Measurements from ENCODE around the gene KRTAP1-3. TPM values are rescaled to one million over a fixed set of nuclear protein-coding genes. Genes with fewer than 3 reads are reported as not detected.
A peak's percentile ranks its signal among the peaks of the same experiment; 100 is the strongest.
"Not testable (repeated sequence)": the region's sequence is repeated elsewhere in the genome, so short reads cannot be mapped to it uniquely, and the experiment has no call there.

KRTAP1-3 gene
- polyA plus RNA-seq, 1 donor (not counting 4 experiments of a cell fraction or from before 2014, with no cell fraction given) = not detected

GRCh38 chr17:41058741-41059140 lies 24.1 kb upstream of the KRTAP1-3 start:
- no peak for DNase-seq (ENCODE audit: low read depth, low spot score)
- no peak overlapping the region for H3K4me2 ChIP-seq (ENCODE audit: control insufficient read depth, extremely low read depth, insufficient read depth, low read depth, low read length)
- no peaks in the 10 kb centered on the region for H3K27me3 ChIP-seq (ENCODE audit: control insufficient read depth, extremely low read depth, insufficient read depth, low read length)
- FAIRE-seq = peak; percentile 79
- dilution Hi-C loops (cut with MboI; ENCODE audit: extremely low pct_ligation_motif_present, low sequenced_read_pairs) = no loop called here
- H3K79me2 ChIP-seq (ENCODE audit: control insufficient read depth, insufficient read depth, low read length) = no peaks in the 10 kb centered on the region
- TF ChIP-seq CTCF (optimal IDR thresholded peaks at IDR 0.05 in 1 of 3, IDR thresholded peaks at IDR 0.05 in 1 of 3, conservative IDR thresholded peaks at IDR 0.05 in 1 of 3; ENCODE audit: extremely low read depth in 1 of 3, insufficient read depth in 2 of 3, low read length in 3 of 3) = no peak
- no peak for TF ChIP-seq EZH2 (IDR thresholded peaks at IDR 0.05; ENCODE audit: low read length)
- no peak overlapping the region for H3K9ac ChIP-seq (ENCODE audit: control insufficient read depth, extremely low read depth, insufficient read depth, low read length)
- no peak overlapping the region for H3K27ac ChIP-seq (ENCODE audit: control insufficient read depth, insufficient read depth, low read length)
- no peaks in the 10 kb centered on the region for H4K20me1 ChIP-seq (ENCODE audit: control insufficient read depth, extremely low read depth, insufficient read depth, low read length)
- no peaks in the 10 kb centered on the region for H3K9me3 ChIP-seq (ENCODE audit: control insufficient read depth, low read depth, low read length)
- H2AFZ ChIP-seq (ENCODE audit: control insufficient read depth, low read length) = no peak overlapping the region
- no peak overlapping the region for H3K4me3 ChIP-seq (ENCODE audit: control insufficient read depth in 2 of 3, extremely low read depth in 1 of 3, insufficient read depth in 2 of 3, low read depth in 1 of 3, low read length in 3 of 3)
- no peaks in the 10 kb centered on the region for H3K9me1 ChIP-seq (ENCODE audit: control insufficient read depth, extremely low read depth, insufficient read depth, low read length)
- H3K4me1 ChIP-seq (ENCODE audit: control insufficient read depth, extremely low read depth, insufficient read depth, low read length) = peaks cover 32% of the 10 kb centered on the region
- no peaks in the 10 kb centered on the region for H3K36me3 ChIP-seq (ENCODE audit: control insufficient read depth in 2 of 2, extremely low read depth in 1 of 2, insufficient read depth in 2 of 2, low read length in 2 of 2)

- no peak overlapping the region for H3K4me2 ChIP-seq (ENCODE audit: control insufficient read depth, extremely low read depth, insufficient read depth, low read depth, low read length)
- H3K36me3 ChIP-seq (ENCODE audit: control insufficient read depth in 2 of 2, extremely low read depth in 1 of 2, insufficient read depth in 2 of 2, low read length in 2 of 2) = no peaks in the 10 kb centered on the region
- no peaks in the 10 kb centered on the region for H3K9me3 ChIP-seq (ENCODE audit: control insufficient read depth, low read depth, low read length)
- H3K27me3 ChIP-seq (ENCODE audit: control insufficient read depth, extremely low read depth, insufficient read depth, low read length) = no peaks in the 10 kb centered on the region
- H3K9me1 ChIP-seq (ENCODE audit: control insufficient read depth, extremely low read depth, insufficient read depth, low read length) = no peaks in the 10 kb centered on the region
- H4K20me1 ChIP-seq (ENCODE audit: control insufficient read depth, extremely low read depth, insufficient read depth, low read length) = no peaks in the 10 kb centered on the region
- dilution Hi-C loops (cut with MboI; ENCODE audit: extremely low pct_ligation_motif_present, low sequenced_read_pairs) = no loop called here
- TF ChIP-seq CTCF (optimal IDR thresholded peaks at IDR 0.05 in 1 of 3, IDR thresholded peaks at IDR 0.05 in 1 of 3, conservative IDR thresholded peaks at IDR 0.05 in 1 of 3; ENCODE audit: extremely low read depth in 1 of 3, insufficient read depth in 2 of 3, low read length in 3 of 3) (no peak), EZH2 (IDR thresholded peaks at IDR 0.05; ENCODE audit: low read length) (no peak)
- DNase-seq (ENCODE audit: low read depth, low spot score) (no peak), FAIRE-seq (peak; percentile 68)
- H2AFZ ChIP-seq (ENCODE audit: control insufficient read depth, low read length) = no peak overlapping the region
- H3K4me3 ChIP-seq (ENCODE audit: control insufficient read depth in 2 of 3, extremely low read depth in 1 of 3, insufficient read depth in 2 of 3, low read depth in 1 of 3, low read length in 3 of 3) = no peak overlapping the region
- no peaks in the 10 kb centered on the region for H3K79me2 ChIP-seq (ENCODE audit: control insufficient read depth, insufficient read depth, low read length)
- peaks cover 31% of the 10 kb centered on the region for H3K4me1 ChIP-seq (ENCODE audit: control insufficient read depth, extremely low read depth, insufficient read depth, low read length)
- no peak overlapping the region for H3K27ac ChIP-seq (ENCODE audit: control insufficient read depth, insufficient read depth, low read length)
- no peak overlapping the region for H3K9ac ChIP-seq (ENCODE audit: control insufficient read depth, extremely low read depth, insufficient read depth, low read length)
These were observed 22.9 kb upstream of the KRTAP1-3 start for GRCh38 chr17:41057547-41057946.

- H3K79me2 ChIP-seq (ENCODE audit: control insufficient read depth, insufficient read depth, low read length); H2AFZ ChIP-seq (ENCODE audit: control insufficient read depth, low read length); H3K36me3 ChIP-seq (ENCODE audit: control insufficient read depth in 2 of 2, extremely low read depth in 1 of 2, insufficient read depth in 2 of 2, low read length in 2 of 2); dilution Hi-C loops (cut with MboI; ENCODE audit: extremely low pct_ligation_motif_present, low sequenced_read_pairs); H3K4me1 ChIP-seq (ENCODE audit: control insufficient read depth, extremely low read depth, insufficient read depth, low read length); H3K9ac ChIP-seq (ENCODE audit: control insufficient read depth, extremely low read depth, insufficient read depth, low read length); H3K27ac ChIP-seq (ENCODE audit: control insufficient read depth, insufficient read depth, low read length); FAIRE-seq; H3K4me2 ChIP-seq (ENCODE audit: control insufficient read depth, extremely low read depth, insufficient read depth, low read depth, low read length); H3K9me3 ChIP-seq (ENCODE audit: control insufficient read depth, low read depth, low read length); H3K27me3 ChIP-seq (ENCODE audit: control insufficient read depth, extremely low read depth, insufficient read depth, low read length); H3K9me1 ChIP-seq (ENCODE audit: control insufficient read depth, extremely low read depth, insufficient read depth, low read length); H3K4me3 ChIP-seq (ENCODE audit: control insufficient read depth in 2 of 3, extremely low read depth in 1 of 3, insufficient read depth in 2 of 3, low read depth in 1 of 3, low read length in 3 of 3); H4K20me1 ChIP-seq (ENCODE audit: control insufficient read depth, extremely low read depth, insufficient read depth, low read length); DNase-seq (ENCODE audit: low read depth, low spot score): not testable (repeated sequence)
These were observed 20.5 kb upstream of the KRTAP1-3 start, which contains the start of gene KRTAP2-2 for GRCh38 chr17:41055130-41055529. TSS of gene KRTAP2-2 (minus strand) at chr17:41055230. CDS start at chr17:41055211, 19 bp downstream.

- dilution Hi-C loops (cut with MboI; ENCODE audit: extremely low pct_ligation_motif_present, low sequenced_read_pairs); H3K9me3 ChIP-seq (ENCODE audit: control insufficient read depth, low read depth, low read length); FAIRE-seq; H3K36me3 ChIP-seq (ENCODE audit: control insufficient read depth in 2 of 2, extremely low read depth in 1 of 2, insufficient read depth in 2 of 2, low read length in 2 of 2); H3K79me2 ChIP-seq (ENCODE audit: control insufficient read depth, insufficient read depth, low read length); H3K9ac ChIP-seq (ENCODE audit: control insufficient read depth, extremely low read depth, insufficient read depth, low read length); H2AFZ ChIP-seq (ENCODE audit: control insufficient read depth, low read length); H3K9me1 ChIP-seq (ENCODE audit: control insufficient read depth, extremely low read depth, insufficient read depth, low read length); DNase-seq (ENCODE audit: low read depth, low spot score); H4K20me1 ChIP-seq (ENCODE audit: control insufficient read depth, extremely low read depth, insufficient read depth, low read length); H3K4me3 ChIP-seq (ENCODE audit: control insufficient read depth in 2 of 3, extremely low read depth in 1 of 3, insufficient read depth in 2 of 3, low read depth in 1 of 3, low read length in 3 of 3); H3K27ac ChIP-seq (ENCODE audit: control insufficient read depth, insufficient read depth, low read length); H3K27me3 ChIP-seq (ENCODE audit: control insufficient read depth, extremely low read depth, insufficient read depth, low read length); H3K4me2 ChIP-seq (ENCODE audit: control insufficient read depth, extremely low read depth, insufficient read depth, low read depth, low read length); H3K4me1 ChIP-seq (ENCODE audit: control insufficient read depth, extremely low read depth, insufficient read depth, low read length): not testable (repeated sequence)
These were observed 19.9 kb upstream of the KRTAP1-3 start for GRCh38 chr17:41054556-41054955.

Measured in keratinocyte (primary cell).